HepG2 (cell line): ENCODE data around the gene PDLIM7. TPM values are rescaled to one million over a fixed set of nuclear protein-coding genes. Genes with fewer than 3 reads are reported as not detected.

Experiments used
- ATAC-seq: fragments of 200-7000 bp; cut with Tn5 transposase; 3 replicates; pipeline ENCODE4 v1.9.1; 2020; ENCODE audit warnings: mild to moderate bottlenecking, moderate library complexity
- BruUV-seq: library from RNA; stranded (reverse); fragments of 400-500 nt; replicated peaks from 2 replicates; lab custom pipeline; 2021; lab: Mats Ljungman, UMichigan
- CTCF ChIA-PET: fragments of 300-600 bp; formaldehyde crosslinking; extraction: SDS; loops from one replicate; lab custom pipeline; 2021; ENCODE audit warnings: low total read pairs, inconsistent platforms, low intra/inter-chr PET ratio; lab: Yijun Ruan, JAX
- POLR2A ChIA-PET: fragments of 350-600 bp; sonication (Branson Sonifier 250); formaldehyde crosslinking; loops from one replicate; lab custom pipeline; 2020; ENCODE audit warnings: antibody characterized with exemption, inconsistent platforms; lab: Yijun Ruan, JAX
- DNase-seq: peaks from one replicate; pipeline ENCODE4 v3.0.0-alpha.2; 2015; ENCODE audit warnings: low spot score
- FAIRE-seq: peaks from 3 replicates; lab custom pipeline; 2011; peaks lifted over from hg19 to GRCh38; lab: Jason Lieb, UNC
- H2AFZ ChIP-seq: one replicate; pipeline ENCODE4 v1.6.1; 2011; ENCODE audit warnings: low read length, inconsistent platforms
- H3K27ac ChIP-seq: fragments of 300-600 bp; 3 replicates; pipeline ENCODE4 v1.8.0; 2011; ENCODE audit warnings: mixed run types, mild to moderate bottlenecking, mixed read lengths, low read length, inconsistent platforms; ENCODE audit not compliant: insufficient read depth; ENCODE audit errors: extremely low read length
- H3K27me3 ChIP-seq, 2 experiments: fragments of 200-600 bp in 1 of 2; 2 replicates in 1 of 2; 3 replicates in 1 of 2; pipeline versions ENCODE4 v1.6.0 to v1.8.0; 2011; ENCODE audit warnings: low read length in 2 of 2, mild to moderate bottlenecking in 2 of 2, moderate library complexity in 2 of 2, inconsistent platforms in 1 of 2; ENCODE audit not compliant: insufficient read depth in 2 of 2, control insufficient read depth in 1 of 2
- H3K36me3 ChIP-seq, 2 experiments: fragments of 200-600 bp in 1 of 2; replicated peaks in 1 of 2; 2 replicates in 1 of 2; 3 replicates in 1 of 2; pipeline versions ENCODE4 v1.5.1 to v1.8.0; 2011; ENCODE audit warnings: low read length in 2 of 2, inconsistent platforms in 1 of 2; ENCODE audit not compliant: insufficient read depth in 2 of 2, control insufficient read depth in 1 of 2
- H3K4me1 ChIP-seq: 2 replicates; pipeline ENCODE4 v1.5.1; 2012; ENCODE audit warnings: low read length, inconsistent platforms; ENCODE audit not compliant: insufficient read depth
- H3K4me2 ChIP-seq: 2 replicates; pipeline ENCODE4 v1.6.0; 2011; ENCODE audit warnings: low read depth, low read length, inconsistent platforms
- H3K4me3 ChIP-seq, 3 experiments: fragments of 200-600 bp in 1 of 3; sonication (generic), shearing (Covaris generic) in 1 of 3; replicated peaks in 1 of 3; 2 replicates each; pipeline ENCODE4 v1.5.1; 2011 to 2016; ENCODE audit warnings: low read length in 3 of 3, inconsistent platforms in 2 of 3, low read depth in 2 of 3, mild to moderate bottlenecking in 2 of 3, control low read depth in 1 of 3, mixed read lengths in 1 of 3; ENCODE audit not compliant: insufficient read depth in 1 of 3
- H3K79me2 ChIP-seq: one replicate; pipeline ENCODE4 v1.6.1; 2011; ENCODE audit warnings: low read length, inconsistent platforms; ENCODE audit not compliant: insufficient read depth
- H3K9ac ChIP-seq: 2 replicates; pipeline ENCODE4 v1.6.0; 2011; ENCODE audit warnings: mild to moderate bottlenecking, low read depth, low read length, inconsistent platforms; ENCODE audit not compliant: insufficient read depth
- H3K9me3 ChIP-seq: 2 replicates; pipeline ENCODE4 v1.5.1; 2012; ENCODE audit warnings: mild to moderate bottlenecking, low read length
- H4K20me1 ChIP-seq: 2 replicates; pipeline ENCODE4 v1.6.0; 2011; ENCODE audit warnings: inconsistent platforms, mild to moderate bottlenecking, low read length, moderate library complexity; ENCODE audit not compliant: insufficient read depth
- ATF5 ChIP-seq: sonication (generic); formaldehyde crosslinking; IDR thresholded peaks from 2 replicates; pipeline ENCODE4 v1.4.0; 2020; ENCODE audit warnings: mild to moderate bottlenecking, low read depth, missing genetic modification reagents
- CENPX ChIP-seq: sonication (generic); formaldehyde crosslinking; IDR thresholded peaks from 2 replicates; pipeline ENCODE4 v1.9.0; 2021; ENCODE audit warnings: mild to moderate bottlenecking, missing genetic modification reagents, moderate library complexity
- JARID2 ChIP-seq: sonication (generic); formaldehyde crosslinking; IDR thresholded peaks from 2 replicates; pipeline ENCODE4 v1.8.1; 2023; ENCODE audit warnings: missing genetic modification reagents, inconsistent platforms; ENCODE audit not compliant: insufficient replicate concordance
- JUND ChIP-seq: sonication (generic); formaldehyde crosslinking; IDR thresholded peaks from 2 replicates; pipeline ENCODE4 v1.8.0; 2022; ENCODE audit warnings: mild to moderate bottlenecking, missing genetic modification reagents
- KLF16 ChIP-seq, 2 experiments: sonication (generic) in 1 of 2; formaldehyde crosslinking in 1 of 2; IDR thresholded peaks; 2 replicates each; pipeline versions ENCODE4 v1.6.1 to v1.8.0; 2016 to 2023; ENCODE audit warnings: missing genetic modification reagents in 2 of 2, missing compliant biosample characterization in 1 of 2
- MAF1 ChIP-seq: sonication (generic); formaldehyde crosslinking; IDR thresholded peaks from 2 replicates; pipeline ENCODE4 v1.5.0; 2020; ENCODE audit warnings: missing genetic modification reagents, borderline replicate concordance
- NFE2L1 ChIP-seq: sonication (generic); formaldehyde crosslinking; IDR thresholded peaks from 2 replicates; pipeline ENCODE4 v1.4.0; 2020; ENCODE audit warnings: missing genetic modification reagents, mild to moderate bottlenecking, borderline replicate concordance
- PAX8 ChIP-seq: sonication (generic); formaldehyde crosslinking; IDR thresholded peaks from 2 replicates; pipeline ENCODE4 v1.8.0; 2022; ENCODE audit warnings: mild to moderate bottlenecking, missing genetic modification reagents, borderline replicate concordance
- SIX1 ChIP-seq: sonication (generic); formaldehyde crosslinking; IDR thresholded peaks from 2 replicates; pipeline ENCODE4 v1.4.0; 2020; ENCODE audit warnings: missing genetic modification reagents, borderline replicate concordance
- SIX4 ChIP-seq: sonication (generic); formaldehyde crosslinking; IDR thresholded peaks from 2 replicates; pipeline ENCODE4 v1.4.0; 2020; ENCODE audit warnings: missing genetic modification reagents
- ZNF251 ChIP-seq: sonication (generic); formaldehyde crosslinking; IDR thresholded peaks from 2 replicates; pipeline ENCODE4 v1.9.0; 2021; ENCODE audit warnings: mild to moderate bottlenecking, missing genetic modification reagents
- ZNF318 ChIP-seq: sonication (generic); formaldehyde crosslinking; IDR thresholded peaks from 2 replicates; pipeline ENCODE4 v1.4.0; 2020; ENCODE audit warnings: mild to moderate bottlenecking, missing genetic modification reagents
- ZNF34 ChIP-seq: sonication (generic); formaldehyde crosslinking; IDR thresholded peaks from 2 replicates; pipeline ENCODE4 v1.4.0; 2020; ENCODE audit warnings: mild to moderate bottlenecking, missing genetic modification reagents, borderline replicate concordance
- ZNF605 ChIP-seq: sonication (generic); formaldehyde crosslinking; IDR thresholded peaks from 2 replicates; pipeline ENCODE4 v1.8.0; 2022; ENCODE audit warnings: mild to moderate bottlenecking, missing genetic modification reagents
- ZNF670 ChIP-seq: sonication (generic); formaldehyde crosslinking; IDR thresholded peaks from 2 replicates; pipeline ENCODE4 v1.8.0; 2022; ENCODE audit warnings: mild to moderate bottlenecking, missing genetic modification reagents, borderline replicate concordance
- WGBS: methylation state at CpG from one replicate; pipeline ENCODE4 v1.1.6; 2017; ENCODE audit warnings: low lambda C conversion rate; 5-methylcytosine and 5-hydroxymethylcytosine counted together
- in situ Hi-C: cut with HindIII; loops from 2 replicates; pipeline ENCODE4 v1.10.0; 2017; ENCODE audit warnings: low pct_unique_long_range_greater_than_20kb; ENCODE audit not compliant: extremely low pct_ligation_motif_present
- intact Hi-C: fragments of 100-400 bp; cut with micrococcal nuclease; formaldehyde crosslinking; loops from one replicate; pipeline ENCODE4 v1.10.0; 2022; ENCODE audit not compliant: unreplicated experiment
- polyA plus RNA-seq, 8 experiments: library from polyadenylated mRNA; depleted of rRNA in 3 of 8; stranded (reverse) in 7 of 8; unstranded in 1 of 8; fragments of >200 nt; fragmentation: Illumina TruSeq in 4 of 8; extraction: Trizol in 4 of 8; gene quantifications; 2 replicates each; pipeline versions ENCODE4 v1.2.1 to v1.2.3, GENCODE V29; 2011 to 2016; ENCODE audit warnings: low read depth in 4 of 8, missing spikeins in 1 of 8, mixed read lengths in 1 of 8; ENCODE audit not compliant: insufficient read depth in 1 of 8
- total RNA-seq, 5 experiments: library from RNA; depleted of rRNA; stranded (reverse); fragments of >200 nt; fragmentation: Illumina TruSeq; extraction: Trizol; gene quantifications; 2 replicates each; pipeline ENCODE4 v1.2.3, GENCODE V29; 2016; ENCODE audit warnings: low read depth in 1 of 5
- TF ChIP-seq, protein P1 (sequence below): sonication (generic); formaldehyde crosslinking; IDR thresholded peaks from 2 replicates; pipeline ENCODE4 v1.9.0; 2021; ENCODE audit warnings: missing genetic modification reagents, mild to moderate bottlenecking, borderline replicate concordance

Gene PDLIM7
- total and polyA plus RNA-seq, 2 of the 13 experiments (the other 11 are each of a cell fraction or from before 2014, with no cell fraction given): 21.1 to 31.3 TPM

DNA sequence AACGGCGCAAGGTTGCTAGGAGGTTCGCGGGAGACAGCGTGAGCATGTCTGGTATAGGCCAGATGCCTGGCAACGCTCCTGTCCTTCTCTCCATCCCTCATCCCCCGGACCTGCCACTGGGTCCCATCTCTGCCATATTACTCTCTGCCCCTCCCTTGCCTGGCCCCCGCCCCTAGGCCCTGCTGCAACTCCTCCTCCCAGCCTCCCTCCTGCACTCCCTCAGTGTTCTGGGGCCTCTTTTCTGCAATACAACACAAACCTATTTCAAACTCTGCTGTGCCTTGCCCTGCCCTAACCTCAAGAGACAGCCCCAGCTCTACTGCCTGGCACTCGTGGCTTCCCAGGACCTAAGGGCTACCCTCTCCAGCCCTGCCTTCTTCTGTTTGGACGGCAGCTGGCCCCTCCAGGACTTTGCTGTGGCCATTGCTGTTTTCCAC is 15.0 kb downstream of the PDLIM7 start:
- FAIRE-seq (no peak), ATAC-seq (no peak), DNase-seq (no peak)
- ChIA-PET CTCF (no interaction called here), POLR2A (no interaction called here)
- H3K27me3 ChIP-seq: no peaks in the 10 kb centered on the region
- H2AFZ ChIP-seq: no peak overlapping the region
- peaks cover 3% of the 10 kb centered on the region in 2 experiments; a peak in 4 of 5 replicates for H3K36me3 ChIP-seq
- BruUV-seq: no TSS peak
- no peak overlapping the region for H3K9ac ChIP-seq
- no peak overlapping the region for H3K27ac ChIP-seq
- intact Hi-C loops: no loop called here
- in situ Hi-C loops: no loop called here
- 90% methylated on average over 10 of the region's 10 CpGs for WGBS
- H3K4me3 ChIP-seq: no peak overlapping the region
- H3K9me3 ChIP-seq: no peaks in the 10 kb centered on the region
- no peaks in the 10 kb centered on the region for H3K79me2 ChIP-seq
- no peak overlapping the region for H3K4me2 ChIP-seq
- H3K4me1 ChIP-seq: peaks cover 21% of the 10 kb centered on the region
- no peaks in the 10 kb centered on the region for H4K20me1 ChIP-seq
- no peak for TF ChIP-seq SIX1
- TF ChIP-seq, protein P1, sequence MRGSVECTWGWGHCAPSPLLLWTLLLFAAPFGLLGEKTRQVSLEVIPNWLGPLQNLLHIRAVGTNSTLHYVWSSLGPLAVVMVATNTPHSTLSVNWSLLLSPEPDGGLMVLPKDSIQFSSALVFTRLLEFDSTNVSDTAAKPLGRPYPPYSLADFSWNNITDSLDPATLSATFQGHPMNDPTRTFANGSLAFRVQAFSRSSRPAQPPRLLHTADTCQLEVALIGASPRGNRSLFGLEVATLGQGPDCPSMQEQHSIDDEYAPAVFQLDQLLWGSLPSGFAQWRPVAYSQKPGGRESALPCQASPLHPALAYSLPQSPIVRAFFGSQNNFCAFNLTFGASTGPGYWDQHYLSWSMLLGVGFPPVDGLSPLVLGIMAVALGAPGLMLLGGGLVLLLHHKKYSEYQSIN (CRISPR knock-in tag): no peak
- TF ChIP-seq ZNF34 (CRISPR knock-in tag): no peak
- no peak for TF ChIP-seq CENPX (CRISPR knock-in tag)
- TF ChIP-seq NFE2L1: no peak
- TF ChIP-seq ZNF670 (CRISPR knock-in tag): no peak
- TF ChIP-seq JUND (CRISPR knock-in tag): no peak
- no peak for TF ChIP-seq ATF5 (CRISPR knock-in tag)
- no peak for TF ChIP-seq ZNF318 (CRISPR knock-in tag)
- no peak for TF ChIP-seq ZNF605 (CRISPR knock-in tag)
- TF ChIP-seq PAX8 (CRISPR knock-in tag): no peak
- TF ChIP-seq ZNF251 (CRISPR knock-in tag): no peak
- TF ChIP-seq JARID2 (CRISPR knock-in tag): no peak
- TF ChIP-seq MAF1: no peak
- TF ChIP-seq KLF16 (CRISPR knock-in tag; IDR thresholded peaks at IDR 0.05): no peak
- TF ChIP-seq SIX4 (CRISPR knock-in tag): no peak
